Measurements from ENCODE around the gene CYP26B1.

Gene CYP26B1

GRCh38 chr2:72175636-72176035, 28.0 kb upstream of the CYP26B1 start:
- Histone ChIP-seq H3K36me3 (ENCODE audit: insufficient read depth, low read length) (peaks cover 18% of the 10 kb centered on the region; the same call in 1 of the 2 replicates), H3K9me3 (ENCODE audit: insufficient read depth, low read depth, low read length) (no peaks in the 10 kb centered on the region), H3K4me3 (ENCODE audit: low read length) (no peak overlapping the region), H3K4me1 (ENCODE audit: insufficient read depth, low read length) (peaks cover 9% of the 10 kb centered on the region; the same call in 1 of the 2 replicates), H3K27ac (ENCODE audit: low read depth, low read length) (no peak overlapping the region), H3K9ac (ENCODE audit: low read depth, low read length) (no peak overlapping the region), H3K27me3 (ENCODE audit: insufficient read depth, low read length) (no peaks in the 10 kb centered on the region)
- WGBS, result 97% methylated on average over 4 of the region's 4 CpGs

GRCh38 chr2:72173640-72174321, 26.1 kb upstream of the CYP26B1 start:
- 65% methylated on average over 8 of the region's 8 CpGs for WGBS
- peaks cover 16% of the 10 kb centered on the region; the same call in 1 of the 2 replicates for H3K36me3 ChIP-seq (ENCODE audit: insufficient read depth, low read length)
- no peak overlapping the region for H3K4me3 ChIP-seq (ENCODE audit: low read length)
- peaks cover 9% of the 10 kb centered on the region; the same call in 1 of the 2 replicates for H3K4me1 ChIP-seq (ENCODE audit: insufficient read depth, low read length)
- no peak overlapping the region for H3K9ac ChIP-seq (ENCODE audit: low read depth, low read length)
- H3K27me3 ChIP-seq (ENCODE audit: insufficient read depth, low read length), result no peaks in the 10 kb centered on the region
- no peak overlapping the region for H3K27ac ChIP-seq (ENCODE audit: low read depth, low read length)
- no peaks in the 10 kb centered on the region for H3K9me3 ChIP-seq (ENCODE audit: insufficient read depth, low read depth, low read length)

GRCh38 chr2:72172478-72172877, 24.8 kb upstream of the CYP26B1 start:
- H3K27ac ChIP-seq (ENCODE audit: low read depth, low read length), result no peak overlapping the region
- H3K4me1 ChIP-seq (ENCODE audit: insufficient read depth, low read length), result peaks cover 9% of the 10 kb centered on the region; the same call in 1 of the 2 replicates
- H3K36me3 ChIP-seq (ENCODE audit: insufficient read depth, low read length), result peaks cover 6% of the 10 kb centered on the region; the same call in 1 of the 2 replicates
- no peak overlapping the region for H3K4me3 ChIP-seq (ENCODE audit: low read length)
- H3K9ac ChIP-seq (ENCODE audit: low read depth, low read length), result no peak overlapping the region
- H3K9me3 ChIP-seq (ENCODE audit: insufficient read depth, low read depth, low read length), result no peaks in the 10 kb centered on the region
- WGBS, result 91% methylated on average over 1 of the region's 2 CpGs
- no peaks in the 10 kb centered on the region for H3K27me3 ChIP-seq (ENCODE audit: insufficient read depth, low read length)

- Histone ChIP-seq H3K4me3 (ENCODE audit: low read length) (no peak overlapping the region), H3K9me3 (ENCODE audit: insufficient read depth, low read depth, low read length) (no peaks in the 10 kb centered on the region), H3K9ac (ENCODE audit: low read depth, low read length) (no peak overlapping the region), H3K27me3 (ENCODE audit: insufficient read depth, low read length) (no peaks in the 10 kb centered on the region), H3K36me3 (ENCODE audit: insufficient read depth, low read length) (no peaks in the 10 kb centered on the region), H3K4me1 (ENCODE audit: insufficient read depth, low read length) (no peaks in the 10 kb centered on the region), H3K27ac (ENCODE audit: low read depth, low read length) (no peak overlapping the region)
- WGBS, result 94% methylated on average over 2 of the region's 3 CpGs
These were observed 18.6 kb upstream of the CYP26B1 start for GRCh38 chr2:72166279-72166678.

- no peaks in the 10 kb centered on the region for H3K27me3 ChIP-seq (ENCODE audit: insufficient read depth, low read length)
- WGBS, result 93% methylated on average over 3 of the region's 3 CpGs
- no peaks in the 10 kb centered on the region for H3K4me1 ChIP-seq (ENCODE audit: insufficient read depth, low read length)
- no peak overlapping the region for H3K4me3 ChIP-seq (ENCODE audit: low read length)
- no peak overlapping the region for H3K27ac ChIP-seq (ENCODE audit: low read depth, low read length)
- H3K9ac ChIP-seq (ENCODE audit: low read depth, low read length), result no peak overlapping the region
- H3K36me3 ChIP-seq (ENCODE audit: insufficient read depth, low read length), result no peaks in the 10 kb centered on the region
- H3K9me3 ChIP-seq (ENCODE audit: insufficient read depth, low read depth, low read length), result no peaks in the 10 kb centered on the region
These were observed 18.1 kb upstream of the CYP26B1 start for GRCh38 chr2:72165792-72166191.

GRCh38 chr2:72162574-72162973, 14.9 kb upstream of the CYP26B1 start:
- no peak overlapping the region for H3K4me3 ChIP-seq (ENCODE audit: low read length)
- H3K27ac ChIP-seq (ENCODE audit: low read depth, low read length), result no peak overlapping the region
- WGBS, result 90% methylated on average over 5 of the region's 5 CpGs
- no peaks in the 10 kb centered on the region for H3K9me3 ChIP-seq (ENCODE audit: insufficient read depth, low read depth, low read length)
- H3K4me1 ChIP-seq (ENCODE audit: insufficient read depth, low read length), result no peaks in the 10 kb centered on the region
- no peaks in the 10 kb centered on the region for H3K27me3 ChIP-seq (ENCODE audit: insufficient read depth, low read length)
- H3K9ac ChIP-seq (ENCODE audit: low read depth, low read length), result no peak overlapping the region
- no peaks in the 10 kb centered on the region for H3K36me3 ChIP-seq (ENCODE audit: insufficient read depth, low read length)

- no peaks in the 10 kb centered on the region for H3K4me1 ChIP-seq (ENCODE audit: insufficient read depth, low read length)
- WGBS, result 93% methylated on average over 12 of the region's 12 CpGs
These were observed 11.7 kb upstream of the CYP26B1 start for GRCh38 chr2:72159211-72159993.

GRCh38 chr2:72157871-72158771, 10.5 kb upstream of the CYP26B1 start:
- Histone ChIP-seq H3K9ac (ENCODE audit: low read depth, low read length) (no peak overlapping the region), H3K4me1 (ENCODE audit: insufficient read depth, low read length) (no peaks in the 10 kb centered on the region), H3K27me3 (ENCODE audit: insufficient read depth, low read length) (peaks cover 4% of the 10 kb centered on the region; the same call in 1 of the 2 replicates), H3K27ac (ENCODE audit: low read depth, low read length) (no peak overlapping the region), H3K36me3 (ENCODE audit: insufficient read depth, low read length) (no peaks in the 10 kb centered on the region), H3K4me3 (ENCODE audit: low read length) (no peak overlapping the region), H3K9me3 (ENCODE audit: insufficient read depth, low read depth, low read length) (no peaks in the 10 kb centered on the region)
- 92% methylated on average over 8 of the region's 8 CpGs for WGBS

More at GRCh38 chr2:72159211-72159993, 11.7 kb upstream of the CYP26B1 start:
- peaks cover 4% of the 10 kb centered on the region; the same call in 1 of the 2 replicates for H3K27me3 ChIP-seq (ENCODE audit: insufficient read depth, low read length)
- H3K9ac ChIP-seq (ENCODE audit: low read depth, low read length), result no peak overlapping the region
- H3K27ac ChIP-seq (ENCODE audit: low read depth, low read length), result no peak overlapping the region
- H3K36me3 ChIP-seq (ENCODE audit: insufficient read depth, low read length), result no peaks in the 10 kb centered on the region
- no peaks in the 10 kb centered on the region for H3K9me3 ChIP-seq (ENCODE audit: insufficient read depth, low read depth, low read length)
- no peak overlapping the region for H3K4me3 ChIP-seq (ENCODE audit: low read length)

- Histone ChIP-seq H3K4me1 (ENCODE audit: insufficient read depth, low read length) (no peaks in the 10 kb centered on the region), H3K27me3 (ENCODE audit: insufficient read depth, low read length) (peaks cover 5% of the 10 kb centered on the region), H3K9ac (ENCODE audit: low read depth, low read length) (no peak overlapping the region), H3K4me3 (ENCODE audit: low read length) (no peak overlapping the region), H3K9me3 (ENCODE audit: insufficient read depth, low read depth, low read length) (no peaks in the 10 kb centered on the region), H3K27ac (ENCODE audit: low read depth, low read length) (no peak overlapping the region), H3K36me3 (ENCODE audit: insufficient read depth, low read length) (no peaks in the 10 kb centered on the region)
- WGBS, result 92% methylated on average over 2 of the region's 2 CpGs
These were observed 9.2 kb upstream of the CYP26B1 start for GRCh38 chr2:72156872-72157271.

- Histone ChIP-seq H3K36me3 (ENCODE audit: insufficient read depth, low read length) (no peaks in the 10 kb centered on the region), H3K4me3 (ENCODE audit: low read length) (no peak overlapping the region), H3K9ac (ENCODE audit: low read depth, low read length) (no peak overlapping the region), H3K4me1 (ENCODE audit: insufficient read depth, low read length) (no peaks in the 10 kb centered on the region), H3K27ac (ENCODE audit: low read depth, low read length) (no peak overlapping the region), H3K27me3 (ENCODE audit: insufficient read depth, low read length) (peaks cover 16% of the 10 kb centered on the region), H3K9me3 (ENCODE audit: insufficient read depth, low read depth, low read length) (no peaks in the 10 kb centered on the region)
- 92% methylated on average over 5 of the region's 5 CpGs for WGBS
These were observed 8.1 kb upstream of the CYP26B1 start for GRCh38 chr2:72155737-72156136.
